ENCODE data around the gene RINL. TPM values are rescaled to one million over a fixed set of nuclear protein-coding genes. Genes with fewer than 3 reads are reported as not detected.

RINL gene
- total and polyA plus RNA-seq, 2 of the 4 experiments (the other 2 are of a cell fraction), result 0.72 to 1.9 TPM

DNA sequence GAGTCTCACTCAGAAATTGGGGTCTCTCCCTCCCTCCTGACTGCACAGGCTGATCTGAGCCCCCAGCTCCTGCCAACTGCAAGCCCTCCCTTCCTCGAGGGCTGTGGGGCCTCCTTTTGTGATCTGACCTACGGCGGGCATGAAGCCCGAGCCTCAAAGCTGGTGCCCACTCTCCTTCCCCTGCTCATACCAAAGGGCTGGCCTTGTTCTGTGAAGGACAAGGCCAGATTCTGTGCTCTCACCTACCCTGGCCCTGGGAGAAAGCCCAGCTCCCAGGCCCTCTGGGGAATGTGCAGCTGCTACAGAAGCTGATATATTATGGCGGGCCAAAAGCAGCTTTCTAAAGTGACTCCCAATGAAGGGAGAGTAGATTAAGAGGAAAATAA, 37.5 kb downstream of the RINL start:
- no peak overlapping the region for H3K4ac ChIP-seq (ENCODE audit: low read depth, low read length)
- H2BK120ac ChIP-seq (ENCODE audit: low read depth, low read length), result no peak overlapping the region
- peaks cover 7% of the 10 kb centered on the region; the same call in 1 of the 2 replicates for H3K9me1 ChIP-seq (ENCODE audit: insufficient read depth, low read length)
- no peak overlapping the region for H2AK9ac ChIP-seq (replicated peaks; ENCODE audit: low read depth, low read length, poor library complexity)
- POLR2A ChIA-PET (ENCODE audit: unreplicated experiment), result no interaction called here
- no peak overlapping the region for H3K56ac ChIP-seq (ENCODE audit: extremely low read depth, insufficient read depth, low read length)
- H3K9me3 ChIP-seq (ENCODE audit: control insufficient read depth, insufficient read depth, low read length), result no peaks in the 10 kb centered on the region
- CTCF ChIA-PET, result no interaction called here
- H4K20me1 ChIP-seq (ENCODE audit: insufficient read depth, low read length), result peaks cover 82% of the 10 kb centered on the region
- TF ChIP-seq RFX5 (IDR thresholded peaks at IDR 0.05; ENCODE audit: low read depth, low read length) (no peak), MXI1 (IDR thresholded peaks at IDR 0.05; ENCODE audit: borderline replicate concordance, low read depth, low read length) (no peak), RCOR1 (IDR thresholded peaks at IDR 0.05; ENCODE audit: insufficient replicate concordance, low read length) (no peak), SMC3 (IDR thresholded peaks at IDR 0.05; ENCODE audit: low read depth, low read length) (no peak), MAZ (IDR thresholded peaks at IDR 0.05; ENCODE audit: borderline replicate concordance, low read depth, low read length) (no peak), MAFK (IDR thresholded peaks at IDR 0.05; ENCODE audit: low read depth, low read length) (no peak), CEBPB (IDR thresholded peaks at IDR 0.05; ENCODE audit: low read depth, low read length) (no peak)
- TF ChIP-seq, protein P1, sequence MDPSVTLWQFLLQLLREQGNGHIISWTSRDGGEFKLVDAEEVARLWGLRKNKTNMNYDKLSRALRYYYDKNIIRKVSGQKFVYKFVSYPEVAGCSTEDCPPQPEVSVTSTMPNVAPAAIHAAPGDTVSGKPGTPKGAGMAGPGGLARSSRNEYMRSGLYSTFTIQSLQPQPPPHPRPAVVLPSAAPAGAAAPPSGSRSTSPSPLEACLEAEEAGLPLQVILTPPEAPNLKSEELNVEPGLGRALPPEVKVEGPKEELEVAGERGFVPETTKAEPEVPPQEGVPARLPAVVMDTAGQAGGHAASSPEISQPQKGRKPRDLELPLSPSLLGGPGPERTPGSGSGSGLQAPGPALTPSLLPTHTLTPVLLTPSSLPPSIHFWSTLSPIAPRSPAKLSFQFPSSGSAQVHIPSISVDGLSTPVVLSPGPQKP (IDR thresholded peaks at IDR 0.05; ENCODE audit: borderline replicate concordance, low read depth, low read length), result no peak
- TF ChIP-seq, protein P2, sequence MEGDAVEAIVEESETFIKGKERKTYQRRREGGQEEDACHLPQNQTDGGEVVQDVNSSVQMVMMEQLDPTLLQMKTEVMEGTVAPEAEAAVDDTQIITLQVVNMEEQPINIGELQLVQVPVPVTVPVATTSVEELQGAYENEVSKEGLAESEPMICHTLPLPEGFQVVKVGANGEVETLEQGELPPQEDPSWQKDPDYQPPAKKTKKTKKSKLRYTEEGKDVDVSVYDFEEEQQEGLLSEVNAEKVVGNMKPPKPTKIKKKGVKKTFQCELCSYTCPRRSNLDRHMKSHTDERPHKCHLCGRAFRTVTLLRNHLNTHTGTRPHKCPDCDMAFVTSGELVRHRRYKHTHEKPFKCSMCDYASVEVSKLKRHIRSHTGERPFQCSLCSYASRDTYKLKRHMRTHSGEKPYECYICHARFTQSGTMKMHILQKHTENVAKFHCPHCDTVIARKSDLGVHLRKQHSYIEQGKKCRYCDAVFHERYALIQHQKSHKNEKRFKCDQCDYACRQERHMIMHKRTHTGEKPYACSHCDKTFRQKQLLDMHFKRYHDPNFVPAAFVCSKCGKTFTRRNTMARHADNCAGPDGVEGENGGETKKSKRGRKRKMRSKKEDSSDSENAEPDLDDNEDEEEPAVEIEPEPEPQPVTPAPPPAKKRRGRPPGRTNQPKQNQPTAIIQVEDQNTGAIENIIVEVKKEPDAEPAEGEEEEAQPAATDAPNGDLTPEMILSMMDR (conservative IDR thresholded peaks at IDR 0.05; ENCODE audit: low read depth, low read length), result no peak
- no peak overlapping the region for H3K14ac ChIP-seq (replicated peaks; ENCODE audit: low read depth, low read length)
- H3K4me1 ChIP-seq (ENCODE audit: control insufficient read depth, insufficient read depth, low read length), result peaks cover 10% of the 10 kb centered on the region; the same call in 1 of the 2 replicates
- no CpG with 5 or more reads among the region's 5 CpGs for WGBS, 2 experiments (ENCODE audit: extremely low coverage in 2 of 2, insufficient read length in 1 of 2)
- no peak overlapping the region for H3K18ac ChIP-seq (ENCODE audit: low read depth, low read length)
- intact Hi-C loops (cut with micrococcal nuclease) (no loop called here), dilution Hi-C loops (cut with HindIII; ENCODE audit: low sequenced_read_pairs, unreplicated experiment) (no loop called here), in situ Hi-C loops (cut with MboI; ENCODE audit: low sequenced_read_pairs) (no loop called here)
- no peak overlapping the region for H3K4me2 ChIP-seq (ENCODE audit: low read depth, low read length)
- no peaks in the 10 kb centered on the region for H3K27me3 ChIP-seq (ENCODE audit: control insufficient read depth, insufficient read depth, low read length)
- no peak overlapping the region for H4K91ac ChIP-seq (ENCODE audit: insufficient read depth, low read depth, low read length)
- DNase-seq (no peak), ATAC-seq (ENCODE audit: low read depth) (no peak)
- no peak overlapping the region for H2AK5ac ChIP-seq (ENCODE audit: low read depth, low read length)
- no peak overlapping the region for H4K8ac ChIP-seq (ENCODE audit: low read depth in 2 of 2, low read length in 2 of 2)
- no peak overlapping the region for H4K5ac ChIP-seq (ENCODE audit: low read depth, low read length)
- H3K79me1 ChIP-seq (ENCODE audit: low read depth in 1 of 2, low read length in 2 of 2), result peaks cover 58 to 89% of the 10 kb centered on the region in 2 experiments
- BruUV-seq (replicated peaks), result no TSS peak
- no peak overlapping the region for H2BK15ac ChIP-seq (ENCODE audit: low read depth, low read length)
- H2AFZ ChIP-seq (replicated peaks; ENCODE audit: low read length, poor library complexity), result no peak overlapping the region
- H2BK20ac ChIP-seq (ENCODE audit: low read depth, low read length), result no peak overlapping the region
- no peak overlapping the region for H3K27ac ChIP-seq (ENCODE audit: insufficient read depth, low read length)
- no peak overlapping the region for H3K9ac ChIP-seq (ENCODE audit: low read depth, low read length)
- no peak overlapping the region for H2BK5ac ChIP-seq (ENCODE audit: low read depth, low read length, poor library complexity, severe bottlenecking)
- H3K36me3 ChIP-seq (ENCODE audit: control insufficient read depth, insufficient read depth, low read length), result peaks cover 91% of the 10 kb centered on the region
- no peak overlapping the region for H3K4me3 ChIP-seq (ENCODE audit: insufficient read depth, low read depth, low read length)
- no peak overlapping the region for H3K23ac ChIP-seq (ENCODE audit: low read depth, low read length)
